Esophagus muscularis mucosa (tissue), 4 donors: ENCODE measurements around the gene MAP2. TPM values are rescaled to one million over a fixed set of nuclear protein-coding genes. Genes with fewer than 3 reads are reported as not detected.
A peak's percentile ranks its signal among the peaks of the same experiment; 100 is the strongest.

Source experiments
- DNase-seq: peaks from one replicate; pipeline ENCODE4 v3.0.0-alpha.2; 2017; ENCODE audit errors: extremely low spot score
- H3K27ac ChIP-seq, 4 donors: fragments of 200-600 bp; sonication (generic); replicated peaks in 1 of 4; 1 replicate in 3 of 4; 2 replicates in 1 of 4; pipeline ENCODE4 v1.5.1; 2016 to 2019; ENCODE audit warnings: mild to moderate bottlenecking in 1 of 4
- H3K27me3 ChIP-seq, 4 donors: fragments of 200-600 bp; sonication (generic); one replicate each; pipeline versions ENCODE4 v1.5.1 to v1.6.0; 2016 to 2019
- H3K36me3 ChIP-seq, 4 donors: fragments of 200-600 bp; sonication (generic); one replicate each; pipeline ENCODE4 v1.5.1; 2016 to 2019
- H3K4me1 ChIP-seq, 4 donors: fragments of 200-600 bp; sonication (generic); one replicate each; pipeline ENCODE4 v1.5.1; 2016 to 2019
- H3K4me3 ChIP-seq, 4 donors: fragments of 200-600 bp; sonication (generic); 1 replicate in 2 of 4; 2 replicates in 2 of 4; pipeline ENCODE4 v1.5.1; 2016 to 2019; ENCODE audit warnings: mild to moderate bottlenecking in 4 of 4, moderate library complexity in 1 of 4
- H3K9me3 ChIP-seq, 4 donors: fragments of 200-600 bp; sonication (generic); 1 replicate in 3 of 4; 2 replicates in 1 of 4; pipeline ENCODE4 v1.5.1; 2016 to 2019
- CTCF ChIP-seq, 3 experiments: fragments of 200-600 bp in 2 of 3; fragments of 450-650 bp in 1 of 3; sonication (generic) in 2 of 3; IDR thresholded peaks; one replicate each; pipeline ENCODE4 v1.5.1; 2017 to 2019; ENCODE audit warnings: antibody characterized with exemption in 3 of 3, mild to moderate bottlenecking in 2 of 3, moderate library complexity in 1 of 3
- EP300 ChIP-seq: sonication (generic); formaldehyde crosslinking; IDR thresholded peaks from one replicate; pipeline ENCODE4 v1.6.1; 2017; ENCODE audit warnings: antibody characterized with exemption
- POLR2A ChIP-seq: fragments of 450-650 bp; IDR thresholded peaks from one replicate; pipeline ENCODE4 v1.6.1; 2017; ENCODE audit warnings: antibody characterized with exemption, moderate library complexity, mild to moderate bottlenecking, low read depth
- POLR2AphosphoS5 ChIP-seq, 2 donors: sonication (generic); formaldehyde crosslinking; IDR thresholded peaks; one replicate each; pipeline ENCODE4 v1.6.1; 2017; ENCODE audit warnings: antibody characterized with exemption in 2 of 2
- WGBS: methylation state at CpG from one replicate; pipeline ENCODE4 v1.1.5; 2018; 5-methylcytosine and 5-hydroxymethylcytosine counted together
- intact Hi-C: fragments of 100-400 bp; cut with DNase I; formaldehyde crosslinking; loops from one replicate; pipeline ENCODE4 v1.15.1; 2023
- total RNA-seq, 4 donors: library from RNA; depleted of rRNA; stranded (reverse); fragments of >200 nt; gene quantifications; one replicate each; pipeline versions ENCODE4 v1.1.0 to v1.2.1, GENCODE V29; 2016

Gene MAP2
- total RNA-seq, 4 donors from 2014 or later, result 11.1 to 62.6 (median 47.0) TPM

GRCh38 chr2:209382775-209383174 is 41.1 kb upstream of the MAP2 start:
- intact Hi-C loops, result no loop called here
- Histone ChIP-seq H3K36me3 (no peaks in the 10 kb centered on the region), H3K27me3 (no peaks in the 10 kb centered on the region), H3K4me1 (no peaks in the 10 kb centered on the region), H3K9me3 (peaks cover 0 to 4% (median 0%) of the 10 kb centered on the region in 4 donors), H3K27ac (no peak overlapping the region), H3K4me3 (no peak overlapping the region)
- DNase-seq, result no peak
- TF ChIP-seq POLR2AphosphoS5 (IDR thresholded peaks at IDR 0.05) (no peak), CTCF (IDR thresholded peaks at IDR 0.05) (no peak), EP300 (no peak), POLR2A (no peak)

GRCh38 chr2:209383212-209383611 is 40.6 kb upstream of the MAP2 start:
- H3K27me3 ChIP-seq, result no peaks in the 10 kb centered on the region
- no peak for DNase-seq
- peaks cover 0 to 4% (median 0%) of the 10 kb centered on the region in 4 donors for H3K9me3 ChIP-seq
- intact Hi-C loops, result no loop called here
- TF ChIP-seq POLR2AphosphoS5 (IDR thresholded peaks at IDR 0.05) (peak in 1 of 2 donors; percentile 48), CTCF (IDR thresholded peaks at IDR 0.05) (no peak)
- H3K36me3 ChIP-seq, result no peaks in the 10 kb centered on the region
- H3K4me3 ChIP-seq, result no peak overlapping the region
- no peak overlapping the region for H3K27ac ChIP-seq
- peaks cover 0 to 2% (median 0%) of the 10 kb centered on the region in 4 donors for H3K4me1 ChIP-seq

GRCh38 chr2:209387389-209387788 is 36.5 kb upstream of the MAP2 start:
- H3K27me3 ChIP-seq, result no peaks in the 10 kb centered on the region
- TF ChIP-seq POLR2A (no peak), EP300 (no peak), POLR2AphosphoS5 (IDR thresholded peaks at IDR 0.05) (no peak), CTCF (IDR thresholded peaks at IDR 0.05) (no peak)
- H3K4me3 ChIP-seq, result no peak overlapping the region
- H3K27ac ChIP-seq, result no peak overlapping the region
- H3K9me3 ChIP-seq, result peaks cover 0 to 4% (median 0%) of the 10 kb centered on the region in 4 donors
- WGBS, result 97% methylated on average over 21 of the region's 34 CpGs
- intact Hi-C loops, result no loop called here
- H3K4me1 ChIP-seq, result peaks cover 0 to 19% (median 8%) of the 10 kb centered on the region in 4 donors
- no peaks in the 10 kb centered on the region for H3K36me3 ChIP-seq
- no peak for DNase-seq

GRCh38 chr2:209388446-209389037 is 35.3 kb upstream of the MAP2 start:
- Histone ChIP-seq H3K27ac (peak overlapping the region in 1 of 4 donors; percentile 23), H3K36me3 (no peaks in the 10 kb centered on the region), H3K4me1 (peaks cover 0 to 28% (median 10%) of the 10 kb centered on the region in 4 donors), H3K4me3 (no peak overlapping the region), H3K27me3 (no peaks in the 10 kb centered on the region), H3K9me3 (peaks cover 0 to 4% (median 0%) of the 10 kb centered on the region in 4 donors)
- WGBS, result 72% methylated on average over 4 of the region's 4 CpGs
- TF ChIP-seq POLR2AphosphoS5 (IDR thresholded peaks at IDR 0.05), result no peak
- no peak for TF ChIP-seq POLR2A
- no peak for TF ChIP-seq EP300
- TF ChIP-seq CTCF (IDR thresholded peaks at IDR 0.05), result no peak
- intact Hi-C loops, result no loop called here
- DNase-seq, result no peak

- no peak for TF ChIP-seq POLR2AphosphoS5 (IDR thresholded peaks at IDR 0.05)
- TF ChIP-seq CTCF (IDR thresholded peaks at IDR 0.05), result no peak
- TF ChIP-seq EP300, result no peak
- no peak for TF ChIP-seq POLR2A
- Histone ChIP-seq H3K27ac (no peak overlapping the region), H3K27me3 (no peaks in the 10 kb centered on the region), H3K4me1 (peaks cover 0 to 32% (median 13%) of the 10 kb centered on the region in 4 donors), H3K36me3 (no peaks in the 10 kb centered on the region), H3K9me3 (peaks cover 0 to 4% (median 0%) of the 10 kb centered on the region in 4 donors), H3K4me3 (no peak overlapping the region)
- no peak for DNase-seq
- 52% methylated on average over 5 of the region's 5 CpGs for WGBS
- intact Hi-C loops, result no loop called here
These were observed 34.7 kb upstream of the MAP2 start for GRCh38 chr2:209389171-209389618.
